ENCODE results near the gene CRYL1.

CRYL1 gene

DNA sequence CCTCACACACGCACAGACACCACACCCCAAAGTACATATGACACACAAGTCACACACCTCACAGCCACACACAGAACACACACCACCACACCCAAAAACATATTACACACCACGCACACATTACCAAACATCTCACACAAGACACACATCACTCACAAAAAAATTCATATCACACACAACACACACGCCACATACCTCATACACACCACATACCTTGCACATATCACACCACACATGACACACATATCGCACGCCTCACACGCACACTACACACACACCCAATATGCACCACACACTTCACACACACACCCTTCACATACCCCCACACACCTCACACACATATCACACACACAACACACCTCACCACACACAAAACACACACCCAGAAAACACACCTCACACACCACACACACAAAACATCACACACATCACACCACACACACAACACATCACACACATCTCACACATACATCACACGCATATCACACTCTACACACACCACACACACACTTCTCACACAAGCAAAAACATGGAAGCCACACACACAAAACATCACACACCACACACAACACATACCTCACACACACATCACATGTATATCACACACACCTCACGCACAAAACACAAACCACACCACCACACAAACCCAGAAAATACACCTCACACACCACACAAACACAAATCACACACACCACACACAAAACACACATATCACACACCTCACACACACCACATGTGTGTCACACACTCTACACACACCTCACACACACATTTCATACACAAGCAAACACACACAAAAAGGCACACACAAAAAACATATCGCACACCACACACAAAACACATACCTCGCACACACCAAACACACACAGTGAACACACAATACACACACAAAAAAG is 132.1 kb downstream of the CRYL1 start:
- H3K27me3 Mint-ChIP-seq, result peaks cover 9% of the 10 kb centered on the region
- no peak overlapping the region for H3K4me3 Mint-ChIP-seq
- H3K27ac Mint-ChIP-seq, result no peak overlapping the region
- peaks cover 6% of the 10 kb centered on the region for H3K4me1 Mint-ChIP-seq
- DNase-seq, result no peak
- H3K9me3 Mint-ChIP-seq, result peaks cover 3% of the 10 kb centered on the region
- CTCF ChIA-PET, result no interaction called here
- H3K36me3 Mint-ChIP-seq, result peaks cover 3% of the 10 kb centered on the region

DNA sequence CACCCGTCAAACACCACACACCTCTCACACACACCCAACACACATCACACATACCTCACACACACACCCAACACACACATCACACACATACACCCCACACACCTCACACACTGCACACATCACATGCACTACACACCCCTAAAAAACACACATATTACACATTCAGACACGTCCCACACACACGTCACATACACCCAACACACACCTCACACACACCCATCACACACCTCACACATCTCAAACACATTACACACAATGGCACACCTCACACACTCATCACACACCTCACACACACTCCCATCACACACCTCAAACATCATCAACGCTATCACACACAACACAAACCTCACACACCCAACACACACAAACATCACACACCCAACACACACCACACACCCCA is 133.1 kb downstream of the CRYL1 start:
- peaks cover 16% of the 10 kb centered on the region for H3K4me1 Mint-ChIP-seq
- H3K27ac Mint-ChIP-seq, result no peak overlapping the region
- DNase-seq, result no peak
- H3K4me3 Mint-ChIP-seq, result no peak overlapping the region
- H3K36me3 Mint-ChIP-seq, result peaks cover 3% of the 10 kb centered on the region
- peaks cover 6% of the 10 kb centered on the region for H3K27me3 Mint-ChIP-seq
- CTCF ChIA-PET, result no interaction called here
- H3K9me3 Mint-ChIP-seq, result peaks cover 3% of the 10 kb centered on the region

DNA sequence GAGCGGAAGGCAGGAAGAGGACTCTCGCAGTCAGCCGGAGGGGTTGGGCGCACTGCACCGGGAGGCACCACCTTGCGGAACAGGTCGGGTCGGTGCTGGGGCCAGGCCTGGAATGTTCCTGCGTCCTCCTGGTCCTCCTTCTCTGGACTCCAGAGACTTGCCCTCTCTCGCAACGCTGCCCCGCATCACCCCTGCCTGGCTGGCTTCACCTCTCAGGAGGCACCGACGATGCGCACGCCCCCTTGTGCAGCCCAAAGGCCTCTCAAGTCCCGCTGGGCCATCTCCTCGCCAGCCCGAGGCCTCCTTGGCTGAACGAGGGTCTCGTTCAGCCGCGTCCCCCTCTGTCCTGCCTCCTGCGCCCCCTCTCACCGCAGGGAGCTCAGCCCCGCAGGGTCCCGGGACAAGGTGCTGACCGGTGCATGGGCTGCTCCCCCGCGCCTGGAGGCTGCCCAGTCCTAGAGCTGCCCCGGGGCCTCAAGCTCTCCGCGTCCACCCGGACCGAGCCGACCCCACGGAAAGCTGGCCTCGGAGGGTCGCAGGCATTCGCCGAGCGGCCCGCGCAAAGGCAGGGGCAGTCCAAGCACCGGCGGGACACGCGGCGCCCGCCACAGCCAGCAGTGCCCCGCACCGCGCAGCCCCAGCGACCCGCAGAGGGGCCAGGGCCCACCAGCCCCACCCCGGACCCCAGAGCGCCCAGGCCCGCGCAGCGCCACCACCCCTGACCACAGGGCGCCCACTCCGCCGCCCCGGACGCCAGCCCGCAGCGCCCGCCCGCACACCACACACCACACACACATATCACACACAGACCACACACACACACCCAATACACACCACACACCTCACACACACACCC is 133.8 kb downstream of the CRYL1 start:
- H3K36me3 Mint-ChIP-seq, result peaks cover 3% of the 10 kb centered on the region

DNA sequence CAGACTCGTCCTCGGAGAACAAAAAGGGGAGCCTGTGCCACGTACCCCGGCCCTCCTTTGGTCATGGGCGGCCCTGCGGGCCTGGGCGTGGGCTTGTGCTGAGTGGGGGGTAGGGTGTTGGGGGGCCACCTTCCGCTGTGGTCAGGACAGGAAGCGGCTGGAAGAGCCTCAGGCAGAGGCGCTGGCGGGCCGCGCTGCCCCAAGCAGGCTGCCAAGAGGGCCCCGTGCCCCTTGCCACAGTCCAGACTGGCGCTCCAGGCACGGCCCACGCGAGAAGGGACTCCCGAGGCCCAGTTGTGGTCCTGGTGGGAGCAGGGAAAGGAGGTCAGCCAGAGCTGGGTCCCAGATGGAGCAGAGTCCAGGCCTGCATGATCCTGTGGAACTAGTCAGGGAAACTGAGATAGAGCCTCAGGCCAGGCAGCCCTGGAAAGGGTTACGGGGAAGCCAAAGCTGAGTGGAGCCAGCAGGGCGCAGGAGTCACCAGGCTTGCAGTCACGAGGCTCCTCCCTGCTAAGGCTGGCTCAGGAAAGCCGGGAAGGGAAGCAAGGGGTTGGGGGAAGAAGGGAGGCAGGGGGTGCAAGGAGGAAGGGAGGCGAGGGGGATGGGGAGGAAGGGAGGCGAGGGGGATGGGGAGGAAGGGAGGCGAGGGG is 135.0 kb downstream of the CRYL1 start:
- no peak overlapping the region for H3K4me3 Mint-ChIP-seq
- H3K27ac Mint-ChIP-seq, result no peak overlapping the region
- no peaks in the 10 kb centered on the region for H3K36me3 Mint-ChIP-seq
- no peaks in the 10 kb centered on the region for H3K27me3 Mint-ChIP-seq
- CTCF ChIA-PET, result no interaction called here
- DNase-seq, result no peak
- H3K9me3 Mint-ChIP-seq, result peaks cover 5% of the 10 kb centered on the region
- peaks cover 20% of the 10 kb centered on the region for H3K4me1 Mint-ChIP-seq

More for the DNA sequence above, 133.8 kb downstream of the CRYL1 start:
- no peak overlapping the region for H3K27ac Mint-ChIP-seq
- H3K9me3 Mint-ChIP-seq, result peaks cover 6% of the 10 kb centered on the region
- CTCF ChIA-PET, result no interaction called here
- peaks cover 6% of the 10 kb centered on the region for H3K27me3 Mint-ChIP-seq
- DNase-seq, result peak; percentile 27
- H3K4me3 Mint-ChIP-seq, result no peak overlapping the region
- peaks cover 20% of the 10 kb centered on the region for H3K4me1 Mint-ChIP-seq

DNA sequence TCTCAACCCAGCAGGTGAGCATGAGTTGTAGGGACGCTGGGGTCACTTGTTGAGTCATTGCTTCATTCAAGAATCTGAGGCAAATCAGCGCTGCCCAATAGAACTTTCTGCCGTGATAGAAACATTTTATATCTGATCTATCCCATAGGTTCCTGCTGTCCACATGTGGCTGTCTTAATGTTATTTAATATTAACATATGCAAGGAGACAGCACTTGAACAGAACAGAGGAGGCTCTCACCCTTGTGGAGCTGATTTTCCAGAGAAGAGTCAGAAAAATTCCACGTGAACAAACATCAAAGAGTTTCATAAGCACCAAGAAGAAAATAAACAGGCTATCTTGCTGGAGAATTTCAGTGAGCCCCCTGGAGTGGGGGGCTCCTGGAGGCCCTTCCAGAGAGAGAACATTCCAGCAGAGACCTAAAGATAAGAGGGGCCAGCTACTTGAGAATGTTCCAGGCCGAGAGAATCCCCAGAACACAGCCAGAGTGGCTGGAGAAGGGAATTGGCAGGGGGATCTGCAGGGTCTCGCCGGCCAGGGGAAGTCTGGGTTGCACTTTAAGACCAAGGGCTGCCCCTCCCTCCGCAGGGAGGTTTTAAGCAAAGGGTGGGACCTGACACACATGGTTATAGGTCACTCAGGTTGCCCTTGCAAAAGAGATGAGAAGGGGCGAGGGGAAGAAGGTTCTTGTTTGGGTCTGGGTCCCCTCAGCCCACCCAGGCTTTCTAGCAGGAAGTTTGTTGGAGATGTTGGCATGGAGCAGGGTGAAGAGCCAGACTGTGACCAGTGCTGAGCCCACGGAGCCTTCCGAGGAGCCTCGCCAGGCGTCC is 135.7 kb downstream of the CRYL1 start:
- H3K27ac Mint-ChIP-seq, result peak overlapping the region; percentile 62
- H3K9me3 Mint-ChIP-seq, result peaks cover 5% of the 10 kb centered on the region
- CTCF ChIA-PET, result no interaction called here
- H3K36me3 Mint-ChIP-seq, result no peaks in the 10 kb centered on the region
- no peak for DNase-seq
- H3K4me3 Mint-ChIP-seq, result no peak overlapping the region
- peaks cover 20% of the 10 kb centered on the region for H3K4me1 Mint-ChIP-seq
- H3K27me3 Mint-ChIP-seq, result no peaks in the 10 kb centered on the region

DNA sequence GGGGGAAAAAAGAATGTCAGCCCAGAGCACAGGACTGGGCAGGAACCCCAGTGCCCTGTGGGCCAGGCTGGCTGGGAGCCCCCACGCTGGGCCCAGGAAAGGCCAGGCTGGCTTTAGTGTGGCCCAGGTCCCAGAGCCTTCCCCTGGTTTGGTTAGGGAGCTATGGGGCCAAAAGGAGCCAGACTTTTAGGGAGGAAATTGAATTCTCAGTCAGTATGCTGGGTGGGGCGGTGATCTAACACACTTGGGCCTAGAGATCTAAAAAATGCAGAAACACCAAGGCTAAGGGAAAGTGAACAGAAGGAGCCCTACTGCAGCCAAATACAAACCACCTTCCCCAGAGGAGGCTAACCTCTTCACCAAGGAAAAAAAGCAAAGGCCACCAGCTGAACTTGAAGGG is 137.5 kb downstream of the CRYL1 start:
- Mint-ChIP-seq H3K27me3 (peaks cover 9% of the 10 kb centered on the region), H3K27ac (peak overlapping the region; percentile 83), H3K4me3 (peak overlapping the region; percentile 12), H3K4me1 (peaks cover 20% of the 10 kb centered on the region), H3K9me3 (peaks cover 5% of the 10 kb centered on the region), H3K36me3 (no peaks in the 10 kb centered on the region)
- CTCF ChIA-PET, result no interaction called here
- DNase-seq, result no peak

DNA sequence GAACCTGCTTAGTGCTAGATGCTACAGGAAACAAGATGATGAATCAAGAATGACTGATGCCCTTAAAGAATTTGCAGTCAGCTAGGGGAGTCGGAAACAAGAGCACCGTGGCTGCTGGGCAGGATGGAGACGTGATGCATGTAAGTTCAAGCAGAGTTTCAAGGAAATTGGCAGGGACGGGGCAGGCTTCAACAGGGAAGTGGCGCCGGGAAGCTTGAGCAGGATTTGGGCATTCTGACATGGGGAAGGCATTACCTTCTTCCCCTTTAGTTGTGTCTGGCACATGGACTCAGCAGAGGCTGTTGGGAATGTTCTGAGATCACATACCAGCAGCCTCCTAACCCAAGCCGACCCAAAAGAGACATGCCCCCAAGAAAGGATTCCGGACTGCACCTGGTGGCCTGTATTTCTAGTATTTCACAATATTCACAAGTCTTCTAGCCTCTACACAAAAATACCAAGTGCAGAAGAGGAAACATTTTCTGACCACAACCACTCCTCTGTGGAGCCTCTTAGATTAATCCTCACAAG is 138.2 kb downstream of the CRYL1 start:
- Mint-ChIP-seq H3K9me3 (peaks cover 5% of the 10 kb centered on the region), H3K27me3 (peaks cover 10% of the 10 kb centered on the region), H3K36me3 (no peaks in the 10 kb centered on the region), H3K4me1 (peaks cover 20% of the 10 kb centered on the region), H3K27ac (peak overlapping the region; percentile 83), H3K4me3 (no peak overlapping the region)
- CTCF ChIA-PET, result no interaction called here
- no peak for DNase-seq

DNA sequence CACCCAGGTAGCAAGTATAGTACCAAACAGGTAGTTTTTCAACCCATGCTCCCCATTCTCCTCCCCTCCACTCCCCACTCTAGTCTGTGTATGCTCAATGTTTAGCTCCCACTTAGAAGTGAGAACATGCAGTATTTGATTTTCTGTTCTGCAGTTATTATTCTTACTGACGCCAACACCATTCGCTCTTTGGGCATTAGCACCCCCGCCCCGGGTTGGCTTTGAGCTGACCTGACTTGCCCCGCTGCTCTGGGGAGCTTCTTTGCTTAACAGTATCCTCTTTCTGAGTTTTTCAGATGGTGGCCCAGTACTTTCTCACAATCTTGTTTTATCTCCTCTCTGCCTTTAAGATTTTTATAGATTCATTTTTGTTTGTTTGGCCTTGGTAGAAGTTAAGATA is 138.7 kb downstream of the CRYL1 start:
- peaks cover 5% of the 10 kb centered on the region for H3K9me3 Mint-ChIP-seq
- DNase-seq, result no peak
- H3K36me3 Mint-ChIP-seq, result no peaks in the 10 kb centered on the region
- CTCF ChIA-PET, result no interaction called here
- peak overlapping the region; percentile 70 for H3K27ac Mint-ChIP-seq
- peaks cover 20% of the 10 kb centered on the region for H3K4me1 Mint-ChIP-seq
- no peak overlapping the region for H3K4me3 Mint-ChIP-seq
- peaks cover 10% of the 10 kb centered on the region for H3K27me3 Mint-ChIP-seq

DNA sequence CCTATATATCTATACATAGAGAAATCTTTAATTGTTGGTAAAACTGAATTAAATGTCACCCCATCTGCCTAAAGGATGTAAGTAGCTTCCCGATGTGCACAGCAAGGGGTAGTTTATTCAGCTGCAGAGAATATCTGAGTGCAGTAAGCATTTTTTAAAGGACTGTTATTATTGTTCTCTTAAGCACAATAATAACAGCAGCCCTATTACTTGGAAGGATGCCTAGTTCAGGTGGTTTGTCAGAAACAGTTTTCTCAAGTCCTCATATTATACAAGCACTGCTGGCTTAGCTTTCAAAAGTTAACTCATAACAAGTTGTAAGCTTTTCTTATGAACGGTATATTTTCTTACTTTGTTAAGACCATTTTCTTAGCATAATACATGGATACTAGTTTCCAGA is 142.6 kb downstream of the CRYL1 start:
- CTCF ChIA-PET, result no interaction called here
- H3K27ac Mint-ChIP-seq, result no peak overlapping the region

DNA sequence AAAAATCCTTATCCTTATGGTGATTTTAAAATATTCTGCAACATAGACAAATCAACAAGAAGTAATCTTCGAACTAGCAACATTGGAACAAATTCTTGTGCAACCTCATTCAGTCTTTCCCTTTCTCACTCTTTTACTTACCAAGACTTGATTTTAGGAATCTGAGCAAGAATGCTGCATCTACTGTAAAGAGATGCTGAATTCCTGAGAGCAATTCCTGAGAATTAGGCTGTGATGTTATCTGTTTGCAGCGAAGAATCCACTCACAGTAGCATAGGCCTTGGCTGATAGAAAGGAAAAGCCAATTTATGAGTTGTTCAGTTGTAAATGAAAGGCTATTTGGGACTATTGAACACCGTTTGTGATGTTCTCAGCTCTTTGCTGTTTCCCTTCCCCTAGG is 144.3 kb downstream of the CRYL1 start:
- H3K27ac Mint-ChIP-seq, result no peak overlapping the region
- no peak for DNase-seq
- H3K4me3 Mint-ChIP-seq, result no peak overlapping the region
- no peaks in the 10 kb centered on the region for H3K9me3 Mint-ChIP-seq
- H3K27me3 Mint-ChIP-seq, result peaks cover 13% of the 10 kb centered on the region
- no peaks in the 10 kb centered on the region for H3K36me3 Mint-ChIP-seq
- CTCF ChIA-PET, result no interaction called here
- H3K4me1 Mint-ChIP-seq, result no peaks in the 10 kb centered on the region

More for the DNA sequence above, 142.6 kb downstream of the CRYL1 start:
- no peak for DNase-seq
- Mint-ChIP-seq H3K9me3 (peaks cover 5% of the 10 kb centered on the region), H3K36me3 (no peaks in the 10 kb centered on the region), H3K27me3 (peaks cover 13% of the 10 kb centered on the region), H3K4me3 (no peak overlapping the region), H3K4me1 (peaks cover 10% of the 10 kb centered on the region)

DNA sequence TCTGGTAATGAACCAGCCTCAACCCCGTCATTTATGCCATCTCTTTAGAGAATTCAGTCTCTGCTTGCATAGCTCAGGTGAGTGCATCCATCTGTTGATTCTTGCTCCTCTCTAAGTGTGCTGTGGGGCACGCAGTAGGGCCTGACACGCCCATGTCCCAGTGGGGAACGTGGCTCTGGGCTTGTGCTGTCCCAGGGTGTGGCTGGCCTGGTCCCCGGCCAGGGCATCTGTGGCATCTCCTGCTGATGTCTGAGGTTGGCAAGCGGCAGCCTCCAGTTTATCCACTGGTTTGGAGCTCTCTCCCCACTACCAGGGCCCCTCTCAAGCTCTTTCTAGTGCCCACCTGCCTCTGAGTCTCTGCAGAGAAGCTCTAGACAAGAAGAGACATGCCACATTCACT is 146.9 kb downstream of the CRYL1 start:
- DNase-seq, result no peak
- Mint-ChIP-seq H3K27ac (no peak overlapping the region), H3K4me1 (no peaks in the 10 kb centered on the region), H3K27me3 (peaks cover 21% of the 10 kb centered on the region), H3K36me3 (peaks cover 2% of the 10 kb centered on the region), H3K9me3 (no peaks in the 10 kb centered on the region), H3K4me3 (no peak overlapping the region)
- CTCF ChIA-PET, result interaction anchor here (0.7 kb wide), 1 partner anchor 24 kb away, joined by 3 read pairs; no protein-coding TSS in a partner anchor

DNA sequence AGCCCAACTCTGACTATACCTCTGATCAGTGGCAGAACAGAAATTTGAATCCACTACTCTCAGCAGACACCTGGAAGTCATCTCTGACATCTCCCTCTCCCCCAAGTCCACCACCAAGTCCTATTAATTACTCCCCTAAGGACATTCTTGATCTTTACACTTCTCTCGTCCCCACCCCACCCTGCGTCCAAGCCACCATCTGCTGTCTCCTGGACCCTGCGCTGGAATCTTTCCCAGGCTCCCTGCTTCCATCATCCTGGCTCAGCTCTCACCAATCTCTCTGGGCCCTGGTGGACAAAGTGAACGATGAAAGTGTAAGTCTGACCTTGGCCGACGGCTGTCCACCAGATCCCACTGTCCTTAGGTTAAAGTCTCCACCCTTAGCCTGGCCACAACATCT is 147.9 kb downstream of the CRYL1 start:
- CTCF ChIA-PET, result no interaction called here
- H3K27me3 Mint-ChIP-seq, result peaks cover 24% of the 10 kb centered on the region
- H3K27ac Mint-ChIP-seq, result no peak overlapping the region
- H3K4me3 Mint-ChIP-seq, result no peak overlapping the region
- H3K4me1 Mint-ChIP-seq, result no peaks in the 10 kb centered on the region
- H3K9me3 Mint-ChIP-seq, result no peaks in the 10 kb centered on the region
- no peak for DNase-seq
- peaks cover 2% of the 10 kb centered on the region for H3K36me3 Mint-ChIP-seq

DNA sequence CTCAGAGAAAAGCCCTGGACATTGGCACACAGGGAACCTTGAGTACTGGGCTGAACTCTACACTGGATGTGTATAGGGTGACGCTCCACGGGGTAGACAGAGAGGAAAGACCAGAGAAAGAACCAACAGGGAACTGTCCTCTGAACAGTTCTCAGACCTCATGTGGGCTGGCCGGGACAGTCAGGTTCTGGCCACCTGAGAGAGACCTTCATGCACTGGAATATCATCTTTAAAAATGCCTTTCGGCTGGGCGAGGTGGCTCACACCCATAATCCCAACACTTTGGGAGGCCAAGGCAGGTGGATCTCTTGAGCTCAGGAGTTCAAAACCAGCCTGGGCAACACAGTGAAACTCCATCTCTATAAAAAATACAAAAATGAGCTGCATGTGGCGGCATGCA is 149.8 kb downstream of the CRYL1 start:
- H3K27ac Mint-ChIP-seq, result no peak overlapping the region
- CTCF ChIA-PET, result no interaction called here
- H3K4me1 Mint-ChIP-seq, result no peaks in the 10 kb centered on the region

More for the DNA sequence above, 149.8 kb downstream of the CRYL1 start:
- no peak for DNase-seq
- no peaks in the 10 kb centered on the region for H3K9me3 Mint-ChIP-seq
- peaks cover 38% of the 10 kb centered on the region for H3K27me3 Mint-ChIP-seq
- peaks cover 2% of the 10 kb centered on the region for H3K36me3 Mint-ChIP-seq
- H3K4me3 Mint-ChIP-seq, result no peak overlapping the region
